Dedifferentiated amniotic fluid mesenchymal stem cell (primary cell): ENCODE data around the gene KRTAP4-1.
A peak's percentile ranks its signal among the peaks of the same experiment; 100 is the strongest.
"Not testable (repeated sequence)": the region's sequence is repeated elsewhere in the genome, so short reads cannot be mapped to it uniquely, and the experiment has no call there.

Experiments used
- DNase-seq: peaks from one replicate; pipeline ENCODE4 v3.0.0-alpha.2; 2016; ENCODE audit errors: extremely low spot score

The KRTAP4-1 gene

GRCh38 chr17:41184480-41184961 is at the start of gene KRTAP4-1:
Gene KRTAP4-1, minus strand, starts transcription at chr17:41184911. Its CDS starts 57 bp downstream, at chr17:41184854.
- no peak for DNase-seq

DNA sequence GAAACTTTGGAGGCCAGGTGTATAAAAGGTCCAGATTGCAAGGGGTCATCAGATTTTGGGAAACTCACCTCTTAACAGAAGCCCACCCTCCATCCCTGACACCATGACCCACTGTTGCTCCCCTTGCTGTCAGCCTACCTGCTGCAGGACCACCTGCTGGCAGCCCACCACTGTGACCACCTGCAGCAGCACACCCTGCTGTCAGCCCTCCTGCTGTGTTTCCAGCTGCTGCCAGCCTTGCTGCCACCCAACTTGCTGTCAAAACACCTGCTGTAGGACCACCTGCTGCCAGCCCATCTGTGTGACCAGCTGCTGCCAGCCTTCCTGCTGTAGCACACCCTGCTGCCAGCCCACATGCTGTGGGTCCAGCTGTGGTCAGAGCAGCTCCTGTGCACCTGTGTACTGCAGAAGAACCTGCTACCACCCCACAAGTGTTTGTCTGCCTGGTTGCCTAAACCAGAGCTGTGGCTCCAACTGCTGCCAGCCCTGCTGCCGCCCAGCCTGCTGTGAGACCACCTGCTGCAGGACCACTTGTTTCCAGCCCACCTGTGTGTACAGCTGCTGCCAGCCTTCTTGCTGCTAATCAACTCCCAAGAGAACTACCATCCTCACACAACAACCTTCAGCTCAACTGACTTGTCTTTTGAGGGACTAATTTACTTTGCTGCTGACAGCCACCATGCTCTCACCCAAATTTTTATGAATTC is 47.8 kb upstream of the KRTAP4-1 start, which contains the start of gene KRTAP9-3:
Gene KRTAP9-3, plus strand, starts transcription at position 51 of the 707 bp plus-strand sequence. Its CDS starts 53 bp downstream, at position 104.
- DNase-seq: not testable (repeated sequence)

- no peak for DNase-seq
Observed at GRCh38 chr17:41231731-41232130, 47.0 kb upstream of the KRTAP4-1 start.

GRCh38 chr17:41230094-41230493 is 45.4 kb upstream of the KRTAP4-1 start:
- no peak for DNase-seq

- DNase-seq: not testable (repeated sequence)
Observed at GRCh38 chr17:41226598-41227095, 41.9 kb upstream of the KRTAP4-1 start, which contains the start of gene KRTAP9-2. Gene KRTAP9-2, plus strand, starts transcription at chr17:41226648. Its CDS starts 7 bp downstream, at chr17:41226655.

- DNase-seq: no peak
Observed at GRCh38 chr17:41226051-41226450, 41.3 kb upstream of the KRTAP4-1 start.

DNA sequence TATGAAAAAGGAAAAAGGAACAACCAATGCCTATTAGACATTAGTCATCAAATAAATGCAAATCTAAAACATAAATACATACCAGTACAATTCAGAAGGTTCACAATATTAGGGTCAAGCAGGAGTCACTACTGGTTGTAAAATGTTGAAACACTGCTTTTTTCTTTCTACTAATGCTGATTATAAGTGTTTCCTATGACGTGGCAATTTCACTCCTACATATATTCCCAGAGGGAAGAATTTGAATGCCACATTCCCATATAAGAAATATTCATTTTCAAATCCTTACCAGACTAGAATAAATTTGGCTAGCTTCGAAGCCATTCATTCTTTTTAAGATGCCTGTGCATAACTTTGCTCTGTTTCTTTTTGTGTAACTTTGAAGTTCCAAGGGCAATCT is 39.1 kb upstream of the KRTAP4-1 start:
- peak; percentile 16 for DNase-seq

DNA sequence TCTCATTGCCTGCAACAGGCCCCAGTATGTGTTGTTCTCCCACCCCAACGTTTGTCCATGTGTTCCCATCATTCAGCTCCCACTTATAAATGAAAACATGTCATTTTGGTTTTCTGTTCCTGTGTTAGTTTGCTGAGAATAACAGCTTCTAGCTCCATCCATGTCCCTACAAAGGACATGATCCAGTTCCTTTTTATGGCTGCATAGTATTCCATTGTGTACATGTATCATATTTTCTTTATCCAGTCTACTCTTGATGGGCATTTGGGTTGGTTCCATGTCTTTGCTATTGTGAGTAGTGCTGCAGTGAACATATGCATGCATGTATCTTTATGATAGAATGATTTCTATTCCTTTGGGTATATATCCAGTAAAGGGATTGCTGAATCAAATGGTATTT is 31.0 kb upstream of the KRTAP4-1 start:
- no peak for DNase-seq

DNA sequence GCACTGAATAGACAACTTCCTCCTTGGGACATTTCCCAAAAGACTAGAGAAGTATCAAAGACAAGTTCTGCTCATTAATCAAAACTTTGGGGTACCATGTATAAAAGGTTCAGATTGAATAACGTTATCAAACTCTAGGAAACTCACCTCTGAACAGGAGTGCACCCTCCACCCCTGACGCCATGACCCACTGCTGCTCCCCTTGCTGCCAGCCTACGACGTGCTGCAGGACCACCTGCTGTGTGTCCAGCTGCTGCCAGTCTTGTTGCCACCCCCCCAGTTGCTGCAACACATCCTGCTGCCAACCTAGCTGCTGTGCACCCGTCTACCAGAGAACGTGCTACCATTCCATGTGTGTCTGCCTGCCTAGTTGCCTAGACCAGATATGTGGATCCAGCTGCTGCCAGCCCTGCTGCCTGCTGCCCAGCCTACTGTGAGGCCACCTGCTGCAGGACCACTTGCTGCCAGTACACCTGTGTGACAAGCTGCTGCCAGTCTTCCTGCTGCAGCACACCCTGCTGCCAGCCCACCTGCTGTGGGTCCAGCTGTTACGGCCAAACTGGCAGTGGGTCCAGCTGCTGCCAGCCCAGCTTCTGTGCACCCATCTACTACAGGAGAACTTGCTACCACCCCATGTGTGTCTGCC is 27.9 kb upstream of the KRTAP4-1 start:
- no peak for DNase-seq

- DNase-seq: no peak
Observed at GRCh38 chr17:41211845-41212466, 27.2 kb upstream of the KRTAP4-1 start.

DNA sequence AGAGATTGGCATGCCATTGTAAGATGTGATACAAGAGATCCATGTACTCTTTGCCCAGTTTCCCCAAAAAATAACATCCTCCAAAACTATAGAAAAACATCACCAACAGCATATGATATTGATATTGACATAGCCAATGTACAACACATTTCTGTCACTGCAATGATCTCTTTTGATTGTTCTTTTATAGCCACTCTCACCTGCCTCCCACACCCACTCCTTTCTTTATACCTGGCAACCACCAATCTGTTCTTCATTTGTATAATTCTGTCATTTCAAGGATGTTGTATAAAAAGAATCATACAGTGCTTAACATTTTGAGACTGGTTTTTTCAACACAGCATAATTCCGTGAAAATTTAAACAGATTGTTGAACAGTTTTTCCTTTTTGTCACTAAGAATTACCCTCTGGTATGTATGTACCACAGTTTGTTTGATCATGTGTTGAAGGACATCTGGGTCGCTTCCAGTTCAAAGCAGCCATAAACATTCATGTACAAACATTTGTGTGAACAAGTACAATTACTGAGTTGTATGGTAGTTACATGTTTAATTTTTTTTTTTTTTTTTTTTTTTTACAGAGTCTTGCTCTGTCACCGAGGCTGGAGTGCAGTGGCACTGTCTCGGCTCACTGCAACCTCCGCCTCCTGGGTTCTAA is 14.8 kb upstream of the KRTAP4-1 start:
- DNase-seq: no peak

GRCh38 chr17:41196068-41196467 is 11.4 kb upstream of the KRTAP4-1 start:
- no peak for DNase-seq

DNA sequence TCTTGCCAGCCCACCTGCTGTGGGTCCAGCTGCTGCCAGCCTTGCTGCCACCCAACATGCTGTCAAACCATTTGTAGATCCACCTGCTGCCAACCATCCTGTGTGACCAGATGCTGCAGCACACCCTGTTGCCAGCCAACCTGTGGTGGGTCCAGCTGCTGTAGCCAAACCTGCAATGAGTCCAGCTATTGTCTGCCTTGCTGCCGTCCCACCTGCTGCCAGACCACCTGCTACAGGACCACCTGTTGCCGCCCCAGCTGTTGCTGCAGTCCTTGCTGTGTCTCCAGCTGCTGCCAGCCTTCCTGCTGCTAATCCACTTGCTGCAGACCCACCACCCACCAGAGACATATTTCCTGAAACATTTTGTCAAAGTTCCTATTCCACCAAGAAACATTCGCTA is 5.6 kb upstream of the KRTAP4-1 start:
- no peak for DNase-seq

- not testable (repeated sequence) for DNase-seq
Observed at GRCh38 chr17:41189837-41190318, 5.2 kb upstream of the KRTAP4-1 start, which contains the start of gene KRTAP9-1. Gene KRTAP9-1, plus strand, starts transcription at chr17:41189887. Its CDS starts 0 bp downstream, at chr17:41189887.

DNA sequence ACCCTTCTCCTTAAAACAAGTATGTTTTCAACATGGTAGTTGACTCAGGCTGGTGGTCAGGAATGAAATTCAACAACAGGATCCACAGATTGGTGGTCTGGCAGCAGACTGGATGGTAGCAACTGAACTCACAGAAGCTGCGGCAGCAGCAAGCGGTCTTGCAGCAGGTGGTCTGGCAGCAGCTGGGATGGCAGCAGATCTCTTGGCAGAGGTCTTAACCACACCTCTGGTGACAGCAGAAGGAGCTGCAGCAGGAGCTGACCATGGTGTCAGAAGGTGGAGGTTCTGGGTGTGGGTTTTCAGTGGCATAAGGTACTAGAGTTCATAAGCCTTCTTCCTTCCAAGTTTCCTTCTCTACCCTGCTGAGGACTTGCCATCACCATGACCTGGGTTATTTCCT is 2.2 kb upstream of the KRTAP4-1 start:
- no peak for DNase-seq

DNA sequence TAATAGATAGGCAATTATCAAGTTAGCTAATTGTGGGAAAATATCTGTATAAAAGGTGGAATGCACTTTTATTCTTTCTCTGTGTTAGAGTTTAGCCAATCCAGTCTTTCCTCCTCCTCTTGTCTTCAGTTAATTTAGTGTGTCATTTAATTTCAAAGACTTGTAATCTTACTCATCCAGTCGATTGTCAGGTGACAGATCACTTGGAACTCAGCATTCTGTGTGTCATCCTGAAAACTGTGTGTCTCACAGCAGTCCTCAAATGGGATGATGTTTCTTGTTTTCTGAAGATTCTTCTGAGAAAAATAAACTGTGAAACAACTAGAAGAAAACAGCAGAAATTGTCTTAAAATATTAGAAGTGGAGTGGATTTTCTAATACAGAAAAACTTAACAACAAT is 290 bp upstream of the KRTAP4-1 start:
- DNase-seq: no peak

GRCh38 chr17:41178843-41179616 is 5.7 kb downstream of the KRTAP4-1 start:
- DNase-seq: no peak

DNA sequence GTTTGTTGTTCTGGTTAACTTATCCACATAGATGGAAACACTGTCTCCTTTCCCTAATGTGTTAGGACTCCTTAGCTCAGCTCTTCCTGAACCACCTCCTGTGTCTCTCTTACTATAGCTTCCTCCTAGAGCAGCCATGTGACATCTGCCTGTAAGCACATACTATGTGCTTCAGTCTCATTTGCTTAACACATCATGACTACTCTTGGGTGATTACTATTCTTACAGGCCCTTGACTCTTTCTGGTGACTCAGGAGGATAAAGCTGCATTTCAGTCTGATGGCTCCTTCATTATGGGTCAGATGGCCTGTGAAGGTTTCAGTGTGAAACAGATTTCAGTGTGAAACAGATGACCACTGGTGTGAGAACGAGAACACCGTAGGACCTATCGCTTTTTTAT is 6.4 kb downstream of the KRTAP4-1 start:
- no peak for DNase-seq

DNA sequence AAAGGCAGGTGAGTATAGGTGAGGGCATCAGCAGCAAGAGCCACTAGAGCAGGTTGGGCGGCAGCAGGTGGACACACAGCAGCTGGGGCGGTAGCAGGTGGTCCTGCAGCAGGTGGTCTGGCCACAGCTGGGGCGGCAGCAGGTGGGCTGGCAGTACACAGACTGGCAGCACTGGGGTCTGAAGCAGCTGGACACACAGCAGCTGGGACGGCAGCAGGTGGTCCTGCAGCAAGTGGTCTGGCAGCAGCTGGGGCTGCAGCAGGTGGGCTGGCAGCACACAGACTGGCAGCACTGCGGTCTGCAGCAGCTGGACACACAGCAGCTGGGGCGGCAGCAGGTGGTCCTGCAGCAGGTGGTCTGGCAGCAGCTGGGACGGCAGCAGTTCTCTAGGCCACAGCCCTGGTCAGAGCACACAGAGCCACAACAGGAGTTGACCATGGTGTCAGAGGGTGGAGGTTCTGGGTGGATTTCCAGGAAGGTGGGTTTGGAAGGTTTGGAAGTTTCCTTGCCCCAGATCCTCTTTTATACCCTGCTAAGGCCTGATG is 6.9 kb downstream of the KRTAP4-1 start, which contains the start of gene KRTAP4-2:
Gene KRTAP4-2, minus strand, starts transcription at position 495 of the 545 bp plus-strand sequence. Its CDS starts 57 bp downstream, at position 438.
- DNase-seq: no peak

GRCh38 chr17:41176744-41177387 is 7.8 kb downstream of the KRTAP4-1 start:
- DNase-seq: no peak
